ENCODE results near the gene GOLGA1.

- TF ChIP-seq, protein P1, sequence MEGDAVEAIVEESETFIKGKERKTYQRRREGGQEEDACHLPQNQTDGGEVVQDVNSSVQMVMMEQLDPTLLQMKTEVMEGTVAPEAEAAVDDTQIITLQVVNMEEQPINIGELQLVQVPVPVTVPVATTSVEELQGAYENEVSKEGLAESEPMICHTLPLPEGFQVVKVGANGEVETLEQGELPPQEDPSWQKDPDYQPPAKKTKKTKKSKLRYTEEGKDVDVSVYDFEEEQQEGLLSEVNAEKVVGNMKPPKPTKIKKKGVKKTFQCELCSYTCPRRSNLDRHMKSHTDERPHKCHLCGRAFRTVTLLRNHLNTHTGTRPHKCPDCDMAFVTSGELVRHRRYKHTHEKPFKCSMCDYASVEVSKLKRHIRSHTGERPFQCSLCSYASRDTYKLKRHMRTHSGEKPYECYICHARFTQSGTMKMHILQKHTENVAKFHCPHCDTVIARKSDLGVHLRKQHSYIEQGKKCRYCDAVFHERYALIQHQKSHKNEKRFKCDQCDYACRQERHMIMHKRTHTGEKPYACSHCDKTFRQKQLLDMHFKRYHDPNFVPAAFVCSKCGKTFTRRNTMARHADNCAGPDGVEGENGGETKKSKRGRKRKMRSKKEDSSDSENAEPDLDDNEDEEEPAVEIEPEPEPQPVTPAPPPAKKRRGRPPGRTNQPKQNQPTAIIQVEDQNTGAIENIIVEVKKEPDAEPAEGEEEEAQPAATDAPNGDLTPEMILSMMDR (conservative IDR thresholded peaks at IDR 0.05 in 1 of 2, IDR thresholded peaks at IDR 0.05 in 1 of 2; ENCODE audit: extremely low read depth in 1 of 2, insufficient read depth in 1 of 2, low read depth in 1 of 2, low read length in 2 of 2): no peak
- TF ChIP-seq EZH2 (IDR thresholded peaks at IDR 0.05; ENCODE audit: borderline replicate concordance, low read length): no peak
Measured at GRCh38 chr9:124841075-124841821, 99.6 kb downstream of the GOLGA1 start.
